Progenitor cell of endocrine pancreas (in vitro differentiated cells): ENCODE data around the gene SESTD1. TPM values are rescaled to one million over a fixed set of nuclear protein-coding genes. Genes with fewer than 3 reads are reported as not detected.
A peak's percentile ranks its signal among the peaks of the same experiment; 100 is the strongest.
"Not testable (repeated sequence)": the region's sequence is repeated elsewhere in the genome, so short reads cannot be mapped to it uniquely, and the experiment has no call there.

ENCODE experiments used
- DNase-seq: peaks from one replicate; pipeline ENCODE4 v3.0.0; 2021; ENCODE audit warnings: low spot score; ENCODE audit not compliant: unreplicated experiment
- H3K27ac Mint-ChIP-seq: 2 replicates; pipeline ENCODE4 v1.8.0; 2021; ENCODE audit warnings: mild to moderate bottlenecking, moderate library complexity, mixed read lengths
- H3K27me3 Mint-ChIP-seq: 2 replicates; pipeline ENCODE4 v1.8.0; 2021; ENCODE audit warnings: mixed read lengths
- H3K36me3 Mint-ChIP-seq: 2 replicates; pipeline ENCODE4 v1.8.0; 2022; ENCODE audit warnings: mixed read lengths; ENCODE audit not compliant: insufficient read depth
- H3K4me1 Mint-ChIP-seq: 2 replicates; pipeline ENCODE4 v1.8.0; 2021; ENCODE audit warnings: low read depth, mixed read lengths
- H3K4me3 Mint-ChIP-seq: 2 replicates; pipeline ENCODE4 v1.8.0; 2021; ENCODE audit warnings: low read depth, mild to moderate bottlenecking, moderate library complexity, mixed read lengths
- H3K9me3 Mint-ChIP-seq: 2 replicates; pipeline ENCODE4 v1.8.0; 2021; ENCODE audit warnings: low read depth, mixed read lengths
- total RNA-seq: library from RNA; stranded (reverse); gene quantifications from 2 replicates; pipeline ENCODE4 v1.2.1, GENCODE V29; 2021
- TF ChIP-seq, protein P1 (sequence below): fragments of 200-600 bp; sonication (generic); IDR thresholded peaks from one replicate; pipeline ENCODE4 v1.5.0; 2021; ENCODE audit warnings: antibody characterized with exemption, mild to moderate bottlenecking; ENCODE audit not compliant: unreplicated experiment

SESTD1 gene
- total RNA-seq, 1 donor from 2014 or later = 108 TPM

DNA sequence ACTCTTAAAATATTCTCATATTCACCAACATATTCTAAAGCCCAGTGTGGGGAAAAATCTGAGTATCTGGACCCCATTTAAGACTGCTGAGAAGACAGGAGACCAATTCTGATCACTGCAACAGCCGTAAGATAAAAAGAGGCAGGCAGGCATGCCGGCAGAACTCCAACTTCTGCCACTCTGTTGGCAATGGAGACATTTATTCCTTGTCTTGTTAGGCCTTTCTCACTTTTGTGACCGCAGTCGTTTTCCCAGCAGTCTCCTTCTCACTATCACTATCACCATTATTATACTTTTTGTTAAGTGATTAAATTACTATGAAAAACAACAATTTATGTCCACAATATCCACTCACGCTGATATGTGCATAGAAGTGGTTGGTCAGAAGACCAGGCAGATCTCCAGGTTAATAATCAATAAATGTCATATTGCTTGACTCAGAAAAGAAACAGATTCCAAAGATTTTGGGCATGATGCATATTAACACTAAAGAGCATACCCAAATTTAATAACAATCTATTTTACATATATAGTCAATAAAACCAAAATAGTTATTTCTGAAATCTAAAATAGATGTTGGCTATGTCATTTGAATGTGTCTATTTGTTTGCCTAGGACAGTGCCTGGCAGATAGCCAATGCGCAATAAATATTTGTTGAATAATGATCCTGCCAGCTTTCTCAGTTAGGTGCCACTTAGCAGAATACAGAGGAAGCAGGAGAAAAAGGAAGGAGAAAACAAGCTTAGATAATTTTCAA, 38.2 kb downstream of the SESTD1 start:
- Mint-ChIP-seq H3K27me3 (no peaks in the 10 kb centered on the region), H3K36me3 (peaks cover 2% of the 10 kb centered on the region), H3K27ac (no peak overlapping the region), H3K9me3 (no peaks in the 10 kb centered on the region), H3K4me3 (no peak overlapping the region), H3K4me1 (peaks cover 4% of the 10 kb centered on the region)
- no peak for DNase-seq
- TF ChIP-seq, protein P1, sequence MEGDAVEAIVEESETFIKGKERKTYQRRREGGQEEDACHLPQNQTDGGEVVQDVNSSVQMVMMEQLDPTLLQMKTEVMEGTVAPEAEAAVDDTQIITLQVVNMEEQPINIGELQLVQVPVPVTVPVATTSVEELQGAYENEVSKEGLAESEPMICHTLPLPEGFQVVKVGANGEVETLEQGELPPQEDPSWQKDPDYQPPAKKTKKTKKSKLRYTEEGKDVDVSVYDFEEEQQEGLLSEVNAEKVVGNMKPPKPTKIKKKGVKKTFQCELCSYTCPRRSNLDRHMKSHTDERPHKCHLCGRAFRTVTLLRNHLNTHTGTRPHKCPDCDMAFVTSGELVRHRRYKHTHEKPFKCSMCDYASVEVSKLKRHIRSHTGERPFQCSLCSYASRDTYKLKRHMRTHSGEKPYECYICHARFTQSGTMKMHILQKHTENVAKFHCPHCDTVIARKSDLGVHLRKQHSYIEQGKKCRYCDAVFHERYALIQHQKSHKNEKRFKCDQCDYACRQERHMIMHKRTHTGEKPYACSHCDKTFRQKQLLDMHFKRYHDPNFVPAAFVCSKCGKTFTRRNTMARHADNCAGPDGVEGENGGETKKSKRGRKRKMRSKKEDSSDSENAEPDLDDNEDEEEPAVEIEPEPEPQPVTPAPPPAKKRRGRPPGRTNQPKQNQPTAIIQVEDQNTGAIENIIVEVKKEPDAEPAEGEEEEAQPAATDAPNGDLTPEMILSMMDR = no peak

DNA sequence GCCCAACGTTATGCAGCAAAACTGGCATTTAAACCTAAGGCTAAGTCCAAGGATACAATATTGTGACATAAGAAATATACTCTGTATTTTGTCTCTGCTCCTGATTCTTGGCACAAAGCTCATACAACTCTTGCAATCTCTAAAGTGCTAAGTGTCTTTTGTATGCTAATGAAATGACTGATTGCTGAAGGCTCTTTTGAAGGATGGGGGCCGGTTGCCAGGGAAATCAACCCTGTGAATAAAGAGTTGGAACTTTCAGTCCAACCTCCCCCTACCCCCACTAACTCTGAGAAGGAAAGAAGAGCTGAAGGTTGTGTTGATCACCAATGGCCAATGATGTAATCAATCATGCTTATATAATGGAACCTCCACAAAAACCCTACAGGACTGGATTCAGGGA, 40.3 kb downstream of the SESTD1 start:
- H3K4me3 Mint-ChIP-seq = no peak overlapping the region
- H3K4me1 Mint-ChIP-seq = peaks cover 4% of the 10 kb centered on the region

DNA sequence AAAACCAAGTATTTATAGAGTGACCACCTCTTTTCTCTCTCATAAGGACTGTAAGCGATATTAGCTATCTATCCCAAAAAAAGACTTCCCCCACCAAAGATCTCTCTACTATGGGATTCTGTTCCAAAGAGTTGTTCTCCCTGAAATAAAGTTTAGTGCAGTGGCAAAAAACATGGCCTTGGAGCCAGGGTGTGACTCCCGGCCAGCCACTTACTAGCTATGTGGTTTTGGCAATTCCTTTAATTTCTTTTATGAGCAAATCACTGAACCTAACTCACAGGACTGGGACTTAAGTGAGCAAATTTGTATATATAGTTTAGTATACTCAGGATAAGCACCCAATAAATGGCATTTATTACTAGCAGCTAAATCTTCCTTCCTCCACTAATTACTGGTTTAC, 42.6 kb downstream of the SESTD1 start:
- peaks cover 5% of the 10 kb centered on the region for H3K36me3 Mint-ChIP-seq
- H3K9me3 Mint-ChIP-seq = peaks cover 7% of the 10 kb centered on the region
- no peaks in the 10 kb centered on the region for H3K27me3 Mint-ChIP-seq
- H3K4me3 Mint-ChIP-seq = no peak overlapping the region
- no peak overlapping the region for H3K27ac Mint-ChIP-seq
- TF ChIP-seq, protein P1 = no peak
- H3K4me1 Mint-ChIP-seq = peaks cover 2% of the 10 kb centered on the region
- DNase-seq = no peak

More for the DNA sequence above, 40.3 kb downstream of the SESTD1 start:
- no peaks in the 10 kb centered on the region for H3K9me3 Mint-ChIP-seq
- no peak for DNase-seq
- peaks cover 2% of the 10 kb centered on the region for H3K36me3 Mint-ChIP-seq
- no peak overlapping the region for H3K27ac Mint-ChIP-seq
- TF ChIP-seq, protein P1 = no peak
- no peaks in the 10 kb centered on the region for H3K27me3 Mint-ChIP-seq

DNA sequence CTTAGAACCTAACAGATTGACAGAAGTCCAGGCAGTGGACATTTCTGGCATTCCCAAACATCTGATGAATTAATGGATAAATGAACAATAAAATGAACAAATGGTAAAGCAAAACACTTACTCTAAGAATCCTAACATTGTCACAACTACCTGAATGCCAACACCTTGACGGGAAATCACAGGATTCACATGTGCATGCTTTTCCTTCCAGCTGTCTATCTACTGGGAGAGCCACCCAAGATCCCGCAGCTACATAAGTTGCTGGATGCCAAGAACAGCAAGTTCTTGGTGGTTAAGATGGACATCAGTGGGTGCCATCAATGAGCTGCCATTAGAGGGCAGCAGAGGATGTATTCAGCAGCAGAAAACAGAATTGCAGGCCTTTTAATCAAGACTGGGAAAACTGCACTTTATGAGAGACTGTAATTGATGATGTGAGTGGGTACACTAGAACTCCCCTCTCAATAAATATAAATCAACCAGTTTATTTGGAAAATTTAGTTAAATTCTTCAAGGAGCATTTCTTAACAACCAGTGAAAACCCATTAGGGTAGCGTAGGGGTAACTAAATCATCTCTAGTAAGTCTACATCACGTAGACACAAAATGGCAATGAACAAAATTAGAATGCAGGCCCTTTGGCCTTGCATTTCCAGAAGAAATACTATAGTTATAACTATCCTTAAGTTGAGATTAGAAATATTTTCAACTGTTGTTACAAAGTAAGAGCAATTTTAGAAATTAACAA, 45.6 kb downstream of the SESTD1 start:
- H3K4me1 Mint-ChIP-seq = no peaks in the 10 kb centered on the region
- H3K27me3 Mint-ChIP-seq = no peaks in the 10 kb centered on the region
- peak; percentile 16 for DNase-seq
- peaks cover 17% of the 10 kb centered on the region for H3K9me3 Mint-ChIP-seq
- no peak overlapping the region for H3K27ac Mint-ChIP-seq
- TF ChIP-seq, protein P1 = peak; percentile 82
- H3K4me3 Mint-ChIP-seq = no peak overlapping the region
- H3K36me3 Mint-ChIP-seq = peaks cover 18% of the 10 kb centered on the region

DNA sequence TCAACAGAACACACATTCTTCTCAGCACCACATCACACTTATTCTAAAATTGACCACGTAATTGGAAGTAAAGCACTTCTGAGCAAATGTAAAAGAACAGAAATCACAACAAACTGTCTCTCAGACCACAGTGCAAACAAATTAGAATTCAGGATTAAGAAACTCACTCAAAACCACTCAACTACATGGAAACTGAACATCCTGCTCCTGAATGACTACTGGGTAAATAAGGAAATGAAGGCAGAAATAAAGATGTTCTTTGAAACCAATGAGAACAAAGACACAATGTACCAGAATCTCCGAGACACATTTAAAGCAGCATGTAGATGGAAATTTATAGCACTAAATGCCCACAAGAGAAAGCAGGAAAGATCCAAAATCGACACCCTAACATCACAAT, 50.0 kb downstream of the SESTD1 start:
- DNase-seq, H3K4me1 Mint-ChIP-seq: not testable (repeated sequence)
- H3K36me3 Mint-ChIP-seq = peaks cover 38% of the 10 kb centered on the region

More for the DNA sequence above, 50.0 kb downstream of the SESTD1 start:
- not testable (repeated sequence) for H3K27me3 Mint-ChIP-seq, H3K4me3 Mint-ChIP-seq
- peaks cover 33% of the 10 kb centered on the region for H3K9me3 Mint-ChIP-seq
- peak overlapping the region; percentile 49 for H3K27ac Mint-ChIP-seq
